Fibroblast of pulmonary artery (primary cell): Measurements from ENCODE around the gene FBXO10.
"Not testable (repeated sequence)": the region's sequence is repeated elsewhere in the genome, so short reads cannot be mapped to it uniquely, and the experiment has no call there.

Experiments used
- DNase-seq: peaks from one replicate; pipeline ENCODE4 v3.0.0-alpha.2; 2010; ENCODE audit warnings: low read depth
- H3K4me3 ChIP-seq: replicated peaks from 2 replicates; pipeline ENCODE4 v1.5.1; 2011; ENCODE audit warnings: low read depth, mild to moderate bottlenecking, control low read depth, low read length, moderate library complexity
- TF ChIP-seq, protein P1 (sequence below): IDR thresholded peaks from 2 replicates; pipeline ENCODE4 v1.5.1; 2011; ENCODE audit warnings: mild to moderate bottlenecking, control low read depth, low read length, inconsistent platforms; ENCODE audit errors: missing control alignments

FBXO10 gene

DNA sequence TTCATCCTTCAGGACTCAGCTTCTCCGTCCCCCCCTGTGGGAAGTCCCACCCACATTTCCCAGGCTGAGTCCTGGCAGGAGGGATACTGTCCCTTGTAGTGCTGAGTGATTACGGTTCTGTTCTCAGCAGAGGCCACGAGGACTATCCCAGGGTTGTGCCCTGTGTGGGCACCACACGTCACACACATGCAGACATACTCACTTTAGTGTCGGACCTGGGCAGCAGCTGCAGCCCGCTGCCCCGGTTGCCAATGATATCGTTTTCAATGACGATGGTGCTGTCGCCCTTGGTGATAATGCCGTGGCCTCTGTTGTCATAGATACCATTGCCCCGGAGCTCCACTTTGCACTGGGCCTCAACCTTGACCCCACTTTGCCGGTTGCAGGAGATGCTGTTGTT is 58.3 kb downstream of the FBXO10 start:
- TF ChIP-seq, protein P1, sequence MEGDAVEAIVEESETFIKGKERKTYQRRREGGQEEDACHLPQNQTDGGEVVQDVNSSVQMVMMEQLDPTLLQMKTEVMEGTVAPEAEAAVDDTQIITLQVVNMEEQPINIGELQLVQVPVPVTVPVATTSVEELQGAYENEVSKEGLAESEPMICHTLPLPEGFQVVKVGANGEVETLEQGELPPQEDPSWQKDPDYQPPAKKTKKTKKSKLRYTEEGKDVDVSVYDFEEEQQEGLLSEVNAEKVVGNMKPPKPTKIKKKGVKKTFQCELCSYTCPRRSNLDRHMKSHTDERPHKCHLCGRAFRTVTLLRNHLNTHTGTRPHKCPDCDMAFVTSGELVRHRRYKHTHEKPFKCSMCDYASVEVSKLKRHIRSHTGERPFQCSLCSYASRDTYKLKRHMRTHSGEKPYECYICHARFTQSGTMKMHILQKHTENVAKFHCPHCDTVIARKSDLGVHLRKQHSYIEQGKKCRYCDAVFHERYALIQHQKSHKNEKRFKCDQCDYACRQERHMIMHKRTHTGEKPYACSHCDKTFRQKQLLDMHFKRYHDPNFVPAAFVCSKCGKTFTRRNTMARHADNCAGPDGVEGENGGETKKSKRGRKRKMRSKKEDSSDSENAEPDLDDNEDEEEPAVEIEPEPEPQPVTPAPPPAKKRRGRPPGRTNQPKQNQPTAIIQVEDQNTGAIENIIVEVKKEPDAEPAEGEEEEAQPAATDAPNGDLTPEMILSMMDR, result no peak
- no peak overlapping the region for H3K4me3 ChIP-seq
- DNase-seq, result no peak

DNA sequence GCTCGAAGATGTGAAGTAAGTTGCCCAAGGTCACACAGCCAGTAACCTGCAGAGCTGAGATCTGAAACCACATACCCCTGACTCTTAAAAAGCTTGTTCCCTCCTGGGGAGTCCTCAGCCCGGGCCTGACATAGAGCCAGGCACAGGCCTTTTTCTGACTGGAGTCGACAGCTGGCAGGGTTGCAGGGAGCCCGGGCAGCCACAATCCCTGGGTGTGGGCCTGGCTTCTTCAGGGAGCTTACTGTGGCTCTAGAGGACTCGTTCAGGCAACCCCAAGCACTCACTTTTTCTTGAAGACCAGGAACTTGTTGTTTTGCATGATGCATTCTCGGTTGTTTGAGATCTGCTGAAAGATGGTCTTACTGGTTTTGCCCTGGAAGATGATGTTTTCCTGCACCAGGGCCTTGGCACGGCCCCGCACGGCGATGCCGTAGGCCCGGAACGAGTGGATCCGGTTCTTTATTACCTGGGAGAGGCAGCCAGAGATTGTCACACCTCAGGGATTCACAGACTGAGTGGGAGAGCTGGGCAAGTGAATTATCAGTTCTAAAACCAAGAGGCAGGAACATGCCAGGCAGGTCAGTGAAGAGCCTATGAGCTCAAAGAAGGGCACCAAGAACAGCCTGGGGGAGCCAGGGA is 60.4 kb downstream of the FBXO10 start:
- H3K4me3 ChIP-seq, result no peak overlapping the region
- TF ChIP-seq, protein P1, result no peak
- DNase-seq, result no peak

DNA sequence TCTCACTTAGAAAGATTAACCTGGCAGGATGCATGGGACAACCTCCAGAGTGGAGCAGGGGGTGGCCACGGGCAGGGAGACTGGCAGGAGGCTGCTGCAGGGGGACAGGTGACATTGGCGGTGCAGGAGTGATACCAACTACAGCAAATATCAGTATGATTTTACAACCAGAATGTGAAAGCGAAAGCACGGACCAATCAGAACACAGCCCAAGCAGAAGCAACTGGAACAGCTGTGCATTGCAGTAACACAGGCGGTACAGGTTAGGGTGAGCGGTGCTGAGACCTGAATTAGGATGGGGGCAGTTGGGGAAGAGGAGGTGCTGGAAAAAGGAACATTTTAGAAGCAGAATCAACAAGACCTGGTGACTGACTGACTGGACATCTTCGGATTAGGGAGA is 61.2 kb downstream of the FBXO10 start:
- TF ChIP-seq, protein P1, result no peak
- H3K4me3 ChIP-seq, result no peak overlapping the region
- DNase-seq, result no peak

DNA sequence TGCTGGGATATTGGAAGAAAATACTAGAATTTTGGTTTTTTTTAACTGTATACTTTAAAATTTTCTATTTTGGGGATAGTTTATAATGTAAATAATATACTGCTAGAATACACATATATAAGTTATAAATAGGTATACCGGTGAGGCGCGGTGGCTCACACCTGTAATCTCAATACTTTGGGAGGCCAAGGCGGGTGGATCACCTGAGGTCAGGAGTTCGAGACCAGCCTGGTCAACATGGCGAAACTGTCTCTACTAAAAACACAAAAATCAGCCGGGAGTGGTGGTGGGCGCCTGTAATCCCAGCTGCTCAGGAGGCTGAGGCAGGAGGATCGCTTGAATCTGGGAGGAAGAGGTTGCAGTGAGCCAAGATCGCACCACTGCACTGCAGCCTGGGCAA is 61.8 kb downstream of the FBXO10 start:
- H3K4me3 ChIP-seq, DNase-seq: not testable (repeated sequence)

DNA sequence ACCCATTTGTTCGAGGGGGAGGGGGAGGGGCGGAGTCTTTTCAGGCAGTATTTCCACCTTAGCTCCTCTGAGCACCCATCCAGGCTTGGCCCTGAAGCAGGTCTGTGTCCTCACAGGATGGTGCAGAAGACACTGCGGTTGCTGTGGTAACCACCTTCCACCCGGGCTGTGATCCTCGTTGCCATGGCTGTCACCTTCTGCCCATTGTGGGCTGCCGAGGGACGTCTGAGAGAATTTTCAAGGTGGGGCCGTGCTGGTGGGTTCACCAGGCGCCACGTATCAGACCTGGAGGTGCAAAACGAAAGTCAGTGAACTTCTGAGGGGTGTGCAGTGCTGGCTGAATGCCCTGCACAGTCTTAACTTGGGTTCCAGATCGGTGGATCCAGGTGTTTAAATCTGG is 63.7 kb downstream of the FBXO10 start:
- TF ChIP-seq, protein P1, result no peak
- no peak for DNase-seq
- no peak overlapping the region for H3K4me3 ChIP-seq

DNA sequence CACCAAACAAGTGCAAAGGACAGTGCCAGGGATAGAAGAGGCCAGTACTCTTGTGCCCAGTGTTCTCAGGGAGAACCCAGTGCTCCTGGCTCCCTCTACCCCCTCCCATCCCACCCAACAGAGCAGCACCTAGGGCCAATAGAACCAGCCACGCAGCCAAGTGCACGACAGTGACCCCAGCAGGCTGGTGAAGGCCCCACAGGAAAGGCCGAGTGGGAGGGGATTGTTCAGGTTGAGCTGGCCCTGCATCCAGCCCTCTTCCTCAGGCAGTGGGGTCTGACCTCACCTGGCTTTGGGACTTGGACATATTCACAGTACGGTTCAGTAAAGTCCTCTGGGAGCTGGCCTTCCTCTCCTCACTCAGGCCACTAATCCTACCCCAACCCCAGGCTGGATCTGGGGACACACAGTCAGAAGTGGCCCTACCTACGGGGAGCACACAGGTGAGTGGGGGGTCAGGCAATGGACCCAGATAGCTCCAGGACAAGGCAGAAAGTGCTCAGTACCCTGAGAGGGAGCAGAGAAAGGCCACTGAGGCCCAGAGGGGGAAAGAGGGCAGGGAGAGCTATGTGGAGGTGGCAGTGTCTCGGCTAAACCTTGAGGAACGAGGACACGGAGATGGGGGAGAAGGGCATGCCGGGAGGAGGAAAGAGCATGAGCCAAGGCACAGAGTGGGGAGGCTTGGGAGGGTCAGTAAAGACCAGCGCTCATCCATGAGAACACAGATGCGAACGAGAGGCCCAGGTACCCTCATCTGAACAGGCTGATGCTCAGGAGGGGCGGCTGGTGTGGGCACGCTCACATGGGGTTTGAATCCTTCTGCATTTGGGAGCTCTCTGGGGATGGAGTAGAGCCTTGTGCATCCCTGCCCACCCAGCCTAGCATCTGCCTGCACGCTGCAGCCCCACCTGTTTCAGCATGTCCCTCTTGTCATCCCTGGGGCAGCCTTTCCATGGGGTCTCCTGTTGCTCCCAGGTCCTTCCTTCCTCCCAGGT is 64.9 kb downstream of the FBXO10 start:
- no peak for DNase-seq
- TF ChIP-seq, protein P1, result peak; percentile 13
- H3K4me3 ChIP-seq, result no peak overlapping the region

DNA sequence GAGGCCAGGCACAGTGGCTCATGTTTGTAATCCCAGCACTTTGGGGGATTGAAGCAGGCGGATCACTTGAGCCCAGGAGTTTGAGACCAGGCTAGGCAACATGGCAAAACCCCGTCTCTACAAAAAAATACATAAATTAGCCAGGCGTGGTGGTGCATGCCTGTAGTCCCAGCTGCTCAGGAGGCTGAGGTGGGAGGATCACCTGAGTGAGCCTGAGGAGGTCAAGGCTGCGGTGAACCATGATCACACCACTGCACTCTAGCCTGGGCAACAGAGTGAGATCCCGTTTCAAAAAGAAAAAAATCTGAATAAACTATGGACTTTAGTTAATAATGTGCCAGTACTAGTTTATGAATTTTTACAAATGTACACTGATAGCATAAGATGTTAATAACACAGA is 66.1 kb downstream of the FBXO10 start:
- H3K4me3 ChIP-seq, DNase-seq: not testable (repeated sequence)

DNA sequence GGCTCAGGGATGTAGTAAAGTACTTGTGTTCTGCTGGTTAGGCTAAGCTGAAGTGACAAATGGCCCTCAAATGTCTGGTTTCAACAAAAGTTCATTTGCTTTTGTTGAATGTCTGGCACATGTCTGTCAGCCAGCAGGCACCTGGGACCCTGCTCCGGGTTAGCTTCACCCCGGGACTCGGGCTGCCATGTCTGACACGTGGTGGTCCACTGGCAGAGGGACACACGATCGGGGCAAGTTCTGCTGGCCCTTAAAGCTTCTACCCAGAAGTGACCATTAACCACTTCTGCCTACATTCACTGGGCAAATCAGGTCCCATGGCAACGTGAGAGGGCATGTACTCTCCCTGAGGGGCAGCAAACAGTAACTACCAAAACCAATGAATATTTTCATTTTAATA is 66.6 kb downstream of the FBXO10 start:
- no peak for DNase-seq
- TF ChIP-seq, protein P1, result no peak

More for the DNA sequence above, 66.6 kb downstream of the FBXO10 start:
- no peak overlapping the region for H3K4me3 ChIP-seq
